ENCODE results near the gene BMF.

Gene BMF

GRCh38 chr15:40064231-40064894 is 44.3 kb downstream of the BMF start:
- DNase-seq, result no peak

GRCh38 chr15:40063563-40064011 is 45.1 kb downstream of the BMF start:
- no peak for DNase-seq

- no peak for DNase-seq
These were observed 45.7 kb downstream of the BMF start for GRCh38 chr15:40062816-40063562.

- no peak for DNase-seq
These were observed 47.3 kb downstream of the BMF start for GRCh38 chr15:40061212-40061901.

GRCh38 chr15:40060236-40060961 is 48.3 kb downstream of the BMF start:
- DNase-seq, result no peak

- no peak for DNase-seq
These were observed 48.9 kb downstream of the BMF start for GRCh38 chr15:40059821-40060220.

GRCh38 chr15:40058476-40059140 is 50.1 kb downstream of the BMF start:
- no peak for DNase-seq

- no peak for DNase-seq
These were observed 52.9 kb downstream of the BMF start for GRCh38 chr15:40055576-40056293.

GRCh38 chr15:40054855-40055575 is 53.7 kb downstream of the BMF start:
- no peak for DNase-seq

GRCh38 chr15:40054605-40054854 is 54.1 kb downstream of the BMF start:
- no peak for DNase-seq

GRCh38 chr15:40053831-40054604 is 54.7 kb downstream of the BMF start:
- no peak for DNase-seq

GRCh38 chr15:40053079-40053830 is 55.4 kb downstream of the BMF start:
- DNase-seq, result no peak

GRCh38 chr15:40052604-40053003 is 56.1 kb downstream of the BMF start:
- no peak for DNase-seq

GRCh38 chr15:40051616-40052415 is 56.9 kb downstream of the BMF start:
- DNase-seq, result no peak

GRCh38 chr15:40050788-40051470 is 57.8 kb downstream of the BMF start:
- no peak for DNase-seq

- DNase-seq, result no peak
These were observed 59.7 kb downstream of the BMF start for GRCh38 chr15:40048926-40049475.

- DNase-seq, result no peak
These were observed 60.4 kb downstream of the BMF start for GRCh38 chr15:40048211-40048792.

All from NCI-H226 (cell line).